IPS DF 4.7 (cell line): ENCODE results near the gene C12orf60.
A peak's percentile ranks its signal among the peaks of the same experiment; 100 is the strongest.
"Not testable (repeated sequence)": the region's sequence is repeated elsewhere in the genome, so short reads cannot be mapped to it uniquely, and the experiment has no call there.

Experiments used
- DNase-seq: peaks from one replicate; pipeline ENCODE4 v3.0.0-alpha.2; 2013; ENCODE audit warnings: low spot score; ENCODE audit errors: extremely low read depth

The C12orf60 gene, protein sequence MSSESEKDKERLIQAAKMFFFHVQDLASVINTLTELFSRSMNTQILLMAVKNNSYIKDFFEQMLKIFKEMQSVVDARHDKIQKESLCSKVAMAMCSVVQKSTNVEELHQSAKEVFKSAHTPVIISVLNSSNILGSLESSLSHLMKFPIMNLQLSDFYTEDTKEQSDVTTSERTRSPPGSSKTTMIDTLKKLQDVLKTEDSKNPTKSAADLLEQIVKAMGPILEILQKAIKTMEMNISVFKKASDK

DNA sequence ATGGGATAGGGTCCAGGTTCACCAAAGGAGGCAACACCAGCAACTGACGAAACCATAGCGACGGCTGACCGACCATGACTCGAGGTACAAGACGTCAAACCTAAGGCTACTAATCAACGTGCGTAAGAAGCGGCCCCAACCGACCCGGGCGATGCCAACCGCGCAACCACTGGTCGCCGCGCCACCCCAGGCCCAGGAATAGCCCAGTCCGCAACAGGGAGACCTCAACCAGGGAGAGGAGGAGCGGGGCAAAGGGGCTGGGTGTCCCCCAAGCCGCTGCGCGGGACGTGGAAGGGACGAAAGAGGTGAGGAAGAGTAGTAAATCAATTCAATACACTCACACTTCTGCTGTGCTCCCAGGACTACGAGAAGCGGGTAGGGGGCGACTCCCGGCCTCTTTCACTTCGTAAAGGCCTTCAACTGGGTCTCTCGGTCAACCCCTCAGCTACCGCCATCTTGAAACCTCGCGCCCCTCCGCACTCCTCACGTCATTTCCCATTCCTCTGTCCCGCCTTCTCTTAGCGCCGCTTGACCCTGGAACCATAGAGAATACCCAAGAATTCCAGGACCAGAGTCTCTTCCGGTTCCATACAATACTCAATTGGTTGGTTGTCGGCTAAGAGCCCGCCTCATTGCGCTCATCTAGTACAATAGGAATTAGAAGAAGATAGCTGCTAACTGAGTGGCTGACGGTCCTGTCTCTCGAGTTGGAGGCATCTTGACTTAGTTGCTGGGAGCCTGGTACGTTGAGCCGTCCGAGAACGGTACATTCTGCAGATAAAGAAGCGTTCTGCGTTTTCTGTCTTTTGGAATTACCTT, at the start of gene C12orf60, which contains the start of gene WBP11:
Gene C12orf60 (plus strand): TSS at position 660 of the 819 bp plus-strand sequence. CDS start 19,266 bp downstream, outside the sequence.
Gene WBP11 (minus strand): TSS at position 468 of the 819 bp plus-strand sequence. CDS start 2,095 bp downstream, outside the sequence.
- DNase-seq: peak; percentile 99

DNA sequence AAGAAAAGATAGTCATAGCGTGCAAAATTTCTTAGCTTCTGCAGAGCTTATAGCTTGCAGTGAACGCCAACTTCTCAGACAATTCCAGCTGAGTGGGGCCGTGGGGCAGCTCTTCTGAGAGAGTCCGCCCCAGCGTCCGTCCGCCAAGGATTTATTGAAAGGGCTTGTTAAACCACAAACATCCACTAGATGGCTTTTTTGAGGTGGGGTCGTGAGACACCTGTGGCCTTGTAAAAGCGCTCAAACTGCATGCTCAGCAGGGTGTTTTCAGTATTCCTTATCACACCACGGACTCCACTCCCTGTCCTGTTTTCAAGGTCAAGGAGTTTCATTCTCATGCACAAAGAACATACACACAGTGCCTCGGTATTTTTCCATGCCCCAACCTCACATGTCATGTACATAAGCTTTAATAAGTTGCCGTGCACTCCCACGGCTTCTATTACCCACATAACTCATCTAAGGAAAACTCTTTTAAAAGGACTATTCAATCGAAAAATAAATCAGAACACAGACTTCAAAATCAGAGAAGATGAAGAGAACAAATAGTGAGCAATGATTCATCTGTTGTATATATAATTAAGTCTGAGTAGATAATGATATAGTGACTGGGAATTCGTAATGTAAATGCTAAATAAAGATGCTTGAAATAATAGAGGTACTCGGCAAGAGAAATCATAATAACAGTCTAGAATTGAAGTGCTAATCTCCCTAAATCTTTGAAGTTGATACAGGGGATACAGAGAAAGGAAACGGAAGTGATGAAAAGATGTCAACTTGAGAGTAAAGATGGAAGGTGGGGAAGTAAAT, 46.9 kb upstream of the C12orf60 start:
- DNase-seq: no peak

DNA sequence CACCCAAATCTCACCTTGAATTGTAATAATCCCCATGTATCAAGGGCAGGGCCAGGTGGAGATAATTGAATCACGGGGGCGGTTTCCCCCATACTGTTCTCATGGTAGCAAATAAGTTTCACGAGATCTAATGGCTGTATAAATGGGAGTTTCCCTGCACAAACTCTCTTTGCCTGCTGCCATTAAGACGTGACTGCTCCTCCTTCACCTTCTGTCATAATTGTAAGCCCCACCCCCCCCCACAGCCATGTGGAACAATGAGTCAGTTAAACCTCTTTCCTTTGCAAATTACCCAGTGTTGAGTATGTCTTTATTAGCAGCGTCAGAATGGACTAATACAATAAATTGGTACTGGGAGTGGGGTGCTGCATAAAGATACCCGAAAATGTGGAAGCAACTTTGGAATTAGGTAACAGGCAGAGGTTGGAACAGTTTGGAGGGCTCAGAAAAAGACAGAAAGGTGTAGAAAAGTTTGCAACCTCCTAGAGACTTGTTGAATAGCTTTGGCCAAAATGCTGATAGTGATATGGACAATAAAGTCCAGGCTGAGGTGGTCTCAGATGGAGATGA, 43.7 kb upstream of the C12orf60 start:
- DNase-seq: not testable (repeated sequence)

DNA sequence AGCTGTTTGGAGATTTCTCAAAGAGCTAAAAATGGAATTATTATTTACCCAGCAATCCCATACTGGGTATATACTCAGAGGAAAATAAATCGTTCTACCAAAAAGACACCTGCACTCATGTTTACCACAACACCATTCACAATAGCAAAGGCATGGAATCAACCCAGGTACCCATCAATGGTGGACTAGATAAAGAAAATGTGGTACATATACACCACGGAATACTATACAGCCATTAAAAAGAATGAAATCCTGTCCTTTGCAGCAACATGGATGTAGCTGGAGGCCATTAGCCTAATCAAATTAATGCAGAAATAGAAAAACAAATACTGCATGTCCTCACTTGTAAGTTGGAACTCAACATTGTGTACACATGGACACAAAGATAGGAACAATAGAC, 38.1 kb upstream of the C12orf60 start:
- no peak for DNase-seq

DNA sequence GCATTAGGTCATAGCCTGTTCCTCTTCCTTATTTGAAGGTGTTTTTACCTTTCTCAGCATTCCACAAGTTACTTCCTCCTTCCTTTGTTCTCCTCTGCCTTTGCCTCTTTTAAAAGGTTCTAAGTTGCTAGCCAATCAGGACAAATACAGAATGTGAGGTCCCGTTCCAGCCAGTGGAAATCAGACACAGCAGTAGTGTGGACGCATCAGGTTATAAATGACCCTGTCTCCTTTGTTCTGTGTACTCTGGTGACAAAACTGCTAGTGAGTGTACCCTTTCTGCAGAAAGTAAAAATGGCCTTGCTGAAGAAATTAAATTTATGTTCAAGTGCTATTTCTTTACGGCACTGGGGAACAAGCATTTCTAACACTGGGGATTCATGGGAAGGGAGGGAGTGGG, 37.5 kb upstream of the C12orf60 start:
- DNase-seq: not testable (repeated sequence)

DNA sequence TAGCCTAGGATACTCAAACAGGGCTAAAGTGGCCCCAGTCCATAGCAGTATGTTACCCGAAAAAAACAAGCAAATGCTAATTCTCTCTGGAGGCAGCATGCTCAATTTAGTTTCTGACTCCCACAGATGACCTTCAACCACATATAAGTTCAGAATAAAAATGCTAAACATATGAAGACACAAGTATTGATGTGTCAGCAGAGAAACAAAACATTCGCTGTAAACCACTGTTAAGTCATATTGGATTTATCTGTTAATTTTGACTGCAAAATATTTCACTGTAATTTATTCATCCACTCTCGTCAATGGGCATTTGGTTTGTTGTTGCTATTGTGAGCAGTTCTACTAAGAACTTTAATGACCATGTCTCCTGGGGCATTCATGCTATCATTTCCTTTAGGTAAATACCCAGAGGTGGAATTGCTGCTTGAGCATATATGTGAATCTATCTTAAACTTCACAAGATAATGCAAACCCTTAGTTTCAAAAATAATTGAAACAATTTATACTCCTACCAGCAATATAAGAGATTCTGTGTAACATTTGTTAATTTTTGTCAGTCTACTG, 36.7 kb upstream of the C12orf60 start:
- DNase-seq: no peak

DNA sequence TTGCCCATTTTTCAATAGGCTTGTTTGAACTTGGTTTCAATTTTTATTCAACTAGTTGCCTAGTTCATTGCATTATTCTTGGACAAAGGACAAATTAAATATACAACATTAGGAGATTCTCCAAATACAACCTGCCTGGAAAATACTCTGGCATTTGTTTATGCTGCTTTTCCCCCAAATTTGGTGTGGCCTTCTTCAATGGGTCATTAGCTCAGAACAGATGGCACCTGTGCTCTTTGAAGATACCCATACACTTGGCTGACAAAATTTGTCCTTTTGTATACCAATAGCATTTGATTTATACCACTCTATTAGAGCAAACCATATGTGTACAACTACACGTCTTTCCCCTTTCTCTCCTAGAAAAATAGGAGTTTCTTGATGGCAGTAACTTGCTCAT, 35.9 kb upstream of the C12orf60 start:
- no peak for DNase-seq

DNA sequence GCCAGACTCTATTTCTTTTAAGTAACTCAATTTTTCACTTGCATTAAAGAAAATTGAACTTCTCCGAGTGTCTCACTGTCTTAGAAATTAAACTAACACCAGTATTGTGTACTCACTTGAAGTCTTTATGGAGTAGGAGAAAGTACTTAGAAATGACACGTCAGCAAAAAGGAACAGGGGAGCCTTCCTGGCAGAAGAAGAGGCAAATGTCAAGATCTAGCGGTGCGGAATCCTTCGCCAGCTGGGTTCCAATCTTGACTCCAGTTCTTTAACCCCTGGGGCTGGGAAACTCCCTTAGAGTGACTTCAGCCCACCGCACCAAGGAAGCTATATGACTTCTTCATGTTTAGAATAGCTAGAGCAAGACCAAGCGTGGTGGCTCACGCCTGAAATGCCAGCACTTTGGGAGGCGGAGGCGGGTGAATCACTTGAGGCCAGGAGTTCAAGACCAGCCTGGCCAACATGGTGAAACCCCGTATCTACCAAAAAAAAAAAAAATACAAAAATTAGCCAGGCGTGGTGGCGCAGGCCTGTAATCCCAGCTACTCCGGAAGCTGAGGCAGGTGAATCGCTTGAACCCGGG, 34.6 kb upstream of the C12orf60 start:
- no peak for DNase-seq

DNA sequence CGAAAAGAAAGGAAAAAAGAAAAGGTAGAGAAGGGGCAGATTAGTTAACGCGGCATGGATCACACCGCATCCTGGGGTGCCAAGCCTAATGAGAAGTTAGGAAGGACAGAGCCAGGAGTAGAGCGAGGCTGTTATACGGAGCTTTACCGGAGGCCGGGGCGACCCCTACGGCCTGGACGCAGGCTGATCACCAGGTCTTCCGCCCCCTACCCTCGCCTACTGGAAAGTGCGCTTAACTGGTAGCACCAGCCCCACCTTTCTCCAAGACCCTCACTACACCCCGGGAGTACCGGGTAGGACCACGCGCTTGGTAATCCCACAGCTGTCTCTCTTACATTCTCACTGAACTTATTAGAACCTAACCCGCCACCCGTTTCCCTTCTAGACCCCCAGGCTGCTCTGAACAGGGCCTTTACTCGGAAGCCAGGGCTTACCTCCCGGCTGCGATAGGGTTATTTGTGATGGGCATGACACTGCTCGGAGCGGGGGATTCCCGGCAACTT, 34.0 kb upstream of the C12orf60 start:
- DNase-seq: no peak

DNA sequence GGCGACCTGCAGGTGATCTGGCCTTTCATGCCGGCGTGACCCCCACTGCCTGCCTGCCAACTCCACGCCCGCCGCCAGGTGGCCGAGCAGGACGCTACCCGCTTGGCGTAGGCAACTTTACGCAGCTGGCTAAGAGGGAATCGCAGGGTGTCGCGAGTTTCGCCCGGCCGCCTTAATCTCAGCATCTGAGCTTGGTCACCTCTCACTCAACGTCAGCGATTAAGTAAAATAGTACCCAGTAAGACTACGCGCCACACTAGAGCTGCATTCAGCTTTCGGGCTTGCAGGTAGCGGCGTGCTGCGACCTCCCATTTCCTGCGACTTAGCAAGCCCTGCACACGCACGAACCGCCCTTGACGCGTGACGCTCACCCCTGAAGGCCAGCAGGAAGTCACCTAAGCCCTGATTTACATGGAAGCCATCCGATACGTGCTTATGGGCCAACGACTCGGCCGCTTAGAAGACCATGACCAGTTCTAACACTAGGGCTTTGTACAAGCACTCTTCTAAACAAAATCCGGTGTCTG, 33.4 kb upstream of the C12orf60 start:
- DNase-seq: no peak

DNA sequence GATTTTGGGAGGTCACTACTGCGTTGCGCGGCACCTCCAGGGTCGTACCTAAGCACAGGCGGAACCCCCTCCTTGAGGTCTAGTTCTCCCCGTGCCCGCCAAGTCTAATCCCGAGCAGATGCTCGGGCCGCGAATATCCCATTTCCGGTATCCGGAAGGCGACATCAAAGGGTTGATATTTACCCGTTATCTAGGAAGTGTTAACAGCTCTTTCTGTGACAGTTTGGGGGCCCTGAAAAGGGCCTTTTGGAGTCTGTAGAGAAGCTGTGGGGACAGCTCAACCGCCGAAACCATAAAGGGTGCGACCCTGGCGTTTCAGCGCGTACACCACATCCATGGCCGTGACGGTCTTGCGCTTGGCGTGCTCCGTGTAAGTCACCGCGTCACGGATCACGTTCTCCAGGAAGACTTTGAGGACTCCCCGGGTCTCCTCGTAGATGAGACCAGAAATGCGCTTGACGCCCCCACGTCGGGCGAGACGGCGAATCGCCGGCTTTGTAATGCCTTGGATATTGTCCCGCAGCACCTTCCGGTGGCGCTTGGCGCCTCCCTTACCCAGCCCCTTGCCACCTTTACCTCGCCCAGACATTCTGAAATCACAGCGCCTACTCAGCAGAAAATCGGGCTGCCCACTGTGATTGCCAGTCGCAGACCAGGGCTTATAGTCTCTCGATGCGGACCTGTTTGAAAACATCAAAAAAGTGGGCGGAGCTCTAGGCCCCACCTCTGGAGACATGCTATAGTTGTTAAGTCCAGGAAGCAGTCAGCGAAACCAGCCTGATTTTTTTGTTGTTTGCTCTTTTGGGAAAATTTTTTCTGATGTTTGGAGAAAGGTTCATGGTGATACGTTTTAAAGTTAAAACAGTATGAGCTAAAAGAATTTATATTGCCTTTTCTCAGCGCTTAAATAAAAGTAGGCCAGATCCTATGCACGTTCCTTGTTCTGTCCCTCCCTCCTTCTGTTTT, 32.7 kb upstream of the C12orf60 start:
- peak; percentile 92 for DNase-seq

DNA sequence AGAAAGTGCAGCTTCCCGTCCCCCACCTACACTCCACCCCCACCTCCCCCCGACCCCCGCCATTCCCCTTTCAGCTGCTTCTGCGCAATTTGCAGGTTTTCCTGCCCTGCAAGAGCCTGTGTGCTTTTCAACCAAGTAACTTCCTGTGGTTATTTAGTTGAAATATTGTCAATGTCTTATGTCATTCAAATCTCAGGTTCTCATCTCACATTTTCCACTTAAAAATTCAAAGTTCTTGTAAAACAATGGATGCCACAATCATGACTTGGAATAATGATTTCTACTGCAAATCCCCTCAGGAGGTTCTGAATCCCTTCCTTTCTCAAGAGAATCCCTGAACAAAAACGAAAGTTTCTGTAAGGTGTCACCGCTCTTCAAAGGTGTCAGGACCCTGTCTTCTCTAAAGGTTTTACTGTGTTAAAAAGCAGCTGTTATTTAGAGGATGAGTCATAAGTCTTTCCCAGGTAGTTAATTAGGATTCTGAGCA, 31.8 kb upstream of the C12orf60 start:
- no peak for DNase-seq

DNA sequence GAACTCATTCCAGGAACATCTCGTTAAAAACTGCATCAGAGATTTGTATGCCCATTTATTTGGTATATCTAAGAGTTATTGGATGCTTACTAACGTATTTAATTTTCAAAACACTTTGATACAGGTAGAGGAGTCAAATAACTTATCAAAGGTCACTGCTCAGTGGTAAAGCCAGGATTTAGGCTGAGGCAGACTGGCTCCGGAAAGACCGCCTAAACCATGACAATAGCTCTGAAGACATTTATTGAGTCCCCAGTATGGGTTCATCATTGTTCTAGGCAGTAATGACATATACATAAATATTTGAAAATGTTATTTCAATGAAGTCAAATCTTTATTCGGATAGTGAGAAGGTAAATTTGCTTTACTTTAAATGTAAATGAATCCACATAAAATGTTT, 30.5 kb upstream of the C12orf60 start:
- no peak for DNase-seq

DNA sequence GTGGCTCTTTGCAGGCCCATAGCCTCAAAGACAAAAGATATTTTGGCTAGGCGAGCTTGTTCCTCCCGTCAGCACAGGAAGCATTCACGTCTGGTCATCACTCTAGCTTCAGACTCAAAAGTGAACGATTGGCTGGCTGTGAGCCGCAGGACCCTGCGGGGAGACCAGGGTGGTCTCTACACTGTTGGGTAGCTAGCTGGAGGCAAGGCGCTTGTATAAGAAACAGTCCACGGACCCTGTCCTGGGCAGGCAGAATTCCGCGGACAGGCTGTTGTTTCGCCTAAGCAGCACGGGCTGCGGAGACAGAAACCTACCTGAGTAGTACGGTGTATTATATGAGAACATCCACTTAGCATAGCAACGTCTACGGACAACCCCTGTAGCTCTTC, 29.8 kb upstream of the C12orf60 start:
- no peak for DNase-seq

DNA sequence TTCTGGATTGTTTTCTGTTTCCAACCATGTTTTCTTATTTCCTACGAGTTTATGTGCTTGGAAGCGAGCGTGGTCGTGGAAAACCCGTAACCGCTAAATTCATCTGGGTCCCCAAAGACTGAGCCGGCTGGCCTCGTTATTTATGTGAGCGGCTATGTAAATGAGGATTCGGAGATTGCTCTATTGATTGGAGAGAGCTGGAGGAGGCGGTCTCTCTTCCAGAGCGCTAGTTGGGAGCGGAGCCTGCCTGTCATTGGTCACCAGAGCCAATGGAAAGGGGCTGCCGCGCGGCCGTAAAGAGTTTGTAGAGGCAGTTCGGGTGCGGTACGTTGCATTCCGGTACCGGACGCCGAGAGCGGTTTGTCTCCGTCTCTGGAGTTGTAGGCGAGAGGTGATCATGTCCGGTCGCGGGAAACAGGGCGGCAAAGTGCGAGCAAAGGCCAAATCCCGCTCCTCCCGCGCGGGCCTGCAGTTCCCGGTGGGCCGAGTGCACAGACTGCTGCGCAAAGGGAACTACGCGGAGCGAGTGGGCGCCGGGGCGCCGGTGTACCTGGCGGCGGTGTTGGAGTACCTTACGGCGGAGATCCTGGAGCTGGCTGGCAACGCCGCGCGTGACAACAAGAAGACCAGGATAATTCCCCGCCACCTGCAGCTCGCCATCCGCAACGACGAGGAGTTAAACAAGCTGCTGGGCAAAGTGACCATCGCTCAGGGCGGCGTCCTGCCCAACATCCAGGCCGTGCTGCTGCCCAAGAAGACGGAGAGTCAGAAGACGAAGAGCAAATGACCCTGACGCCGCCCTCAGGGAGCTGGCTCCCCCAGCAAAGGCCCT, 29.2 kb upstream of the C12orf60 start:
- DNase-seq: peak; percentile 94

DNA sequence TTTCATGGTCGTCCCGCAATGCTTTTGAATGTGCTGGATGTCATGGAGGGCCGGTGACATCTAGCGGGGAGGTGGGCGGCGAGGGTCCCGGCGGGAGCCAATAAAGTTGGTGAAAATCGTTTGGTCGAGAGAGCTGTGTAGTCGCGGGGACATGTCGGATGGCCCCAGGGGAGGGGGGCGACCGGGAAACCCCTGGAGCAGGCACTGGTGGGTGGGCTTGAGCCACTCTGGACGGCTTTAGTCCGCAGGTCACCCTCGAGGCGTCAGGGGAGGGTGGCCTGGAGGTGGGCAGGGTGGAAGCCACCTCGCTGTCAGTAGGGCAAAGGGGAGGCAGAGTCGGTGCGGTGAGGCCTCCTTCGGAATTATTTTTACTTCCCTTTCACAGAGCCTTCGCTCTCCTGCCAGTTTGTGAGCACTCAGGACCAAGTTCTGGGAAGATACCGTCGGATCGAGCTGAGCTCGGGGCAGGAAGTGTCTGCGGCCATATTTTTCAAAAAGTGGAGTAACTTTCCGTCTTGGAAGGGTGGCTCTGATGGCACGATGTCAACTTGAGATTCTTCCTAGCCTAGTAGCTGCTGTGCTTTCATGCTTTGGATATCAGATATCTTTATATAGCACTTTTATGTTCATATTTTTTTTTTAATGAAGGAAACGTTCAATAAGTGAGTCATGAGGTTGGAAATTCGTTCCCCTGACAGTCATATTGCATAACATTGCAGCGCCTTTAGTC, 28.4 kb upstream of the C12orf60 start:
- no peak for DNase-seq

DNA sequence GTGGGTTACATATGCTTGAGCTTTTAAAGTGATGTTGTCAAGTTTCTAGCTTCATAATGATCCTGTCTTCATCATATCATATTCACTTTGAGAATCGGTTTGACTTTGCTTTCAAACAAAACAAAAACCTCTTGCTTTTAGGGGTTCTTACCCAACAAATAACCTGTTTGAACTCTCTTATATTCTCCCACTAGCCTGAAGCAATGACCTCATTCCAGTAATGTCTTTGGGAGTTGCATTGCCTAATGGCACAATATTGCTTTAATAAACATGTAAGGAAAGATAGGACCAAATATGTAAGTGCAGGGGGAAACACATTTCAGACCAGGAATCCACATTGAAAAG, 27.9 kb upstream of the C12orf60 start:
- no peak for DNase-seq
